ENCODE results near the gene ASS1. TPM values are rescaled to one million over a fixed set of nuclear protein-coding genes. Genes with fewer than 3 reads are reported as not detected.

ASS1 gene
- total RNA-seq, 1 experiment from 2014 or later = 255 TPM

GRCh38 chr9:130421154-130421801 is 23.5 kb upstream of the ASS1 start:
- POLR2A ChIA-PET (ENCODE audit: unreplicated experiment) = no interaction called here
- H3K9me2 ChIP-seq (ENCODE audit: insufficient read depth) = no peaks in the 10 kb centered on the region

DNA sequence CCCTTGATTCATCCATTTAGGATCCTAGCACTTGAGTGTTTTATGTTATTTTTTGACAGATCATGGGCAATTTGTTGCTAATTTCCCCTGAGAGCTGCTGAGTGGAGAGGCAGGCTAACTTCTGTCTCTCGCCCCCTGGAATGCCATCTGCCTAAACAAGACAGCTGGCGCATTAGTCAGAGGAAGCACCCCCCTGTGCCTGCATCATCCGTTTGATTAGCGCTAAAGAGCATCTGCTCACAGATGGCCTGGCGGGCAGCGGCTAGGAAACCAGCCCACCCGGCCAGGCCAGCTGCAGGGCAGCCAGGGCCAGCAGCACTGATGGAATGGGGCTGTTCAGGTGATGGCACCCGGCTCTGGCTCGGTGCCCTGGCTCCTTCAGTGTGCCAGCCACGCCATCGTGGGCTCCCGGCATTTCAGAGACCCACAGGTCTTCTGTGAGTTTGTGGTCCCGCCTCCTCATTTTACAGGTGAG is 22.9 kb upstream of the ASS1 start:
- peaks cover 5% of the 10 kb centered on the region; the same call in 1 of the 2 replicates for H3K4me1 ChIP-seq (replicated peaks; ENCODE audit: insufficient read depth)
- no peaks in the 10 kb centered on the region for H3K27me3 ChIP-seq (ENCODE audit: insufficient read depth, low read depth)
- no TSS peak for BruUV-seq (replicated peaks)
- no peak overlapping the region for H3K4me2 ChIP-seq
- H3K79me2 ChIP-seq (ENCODE audit: low read depth) = no peaks in the 10 kb centered on the region
- TF ChIP-seq CTCF (conservative IDR thresholded peaks at IDR 0.05) = no peak
- TF ChIP-seq EZH2 (IDR thresholded peaks at IDR 0.05; ENCODE audit: low read depth) = no peak
- H3K4me3 ChIP-seq = no peak overlapping the region
- intact Hi-C loops (cut with micrococcal nuclease; ENCODE audit: unreplicated experiment) = no loop called here
- no peak for DNase-seq
- H2AFZ ChIP-seq = no peak overlapping the region
- no peaks in the 10 kb centered on the region for H4K20me1 ChIP-seq (ENCODE audit: insufficient read depth)
- H3K36me3 ChIP-seq (ENCODE audit: low read depth) = no peaks in the 10 kb centered on the region
- H3K9me3 ChIP-seq (ENCODE audit: insufficient read depth, low read depth) = no peaks in the 10 kb centered on the region
- H3K27ac ChIP-seq = no peak overlapping the region
- no peaks in the 10 kb centered on the region for H3F3A ChIP-seq (ENCODE audit: insufficient read depth, low read depth)
- POLR2A ChIA-PET (ENCODE audit: unreplicated experiment) = no interaction called here
- H3K9me2 ChIP-seq (ENCODE audit: insufficient read depth) = no peaks in the 10 kb centered on the region
- CTCF ChIA-PET = no interaction called here

More at GRCh38 chr9:130421154-130421801, 23.5 kb upstream of the ASS1 start:
- no peak overlapping the region for H3K4me3 ChIP-seq
- no peaks in the 10 kb centered on the region for H3K4me1 ChIP-seq (replicated peaks; ENCODE audit: insufficient read depth)
- no peaks in the 10 kb centered on the region for H3K27me3 ChIP-seq (ENCODE audit: insufficient read depth, low read depth)
- BruUV-seq (replicated peaks) = no TSS peak
- CTCF ChIA-PET = no interaction called here
- no peak overlapping the region for H3K4me2 ChIP-seq
- H3F3A ChIP-seq (ENCODE audit: insufficient read depth, low read depth) = no peaks in the 10 kb centered on the region
- no peaks in the 10 kb centered on the region for H3K36me3 ChIP-seq (ENCODE audit: low read depth)
- H2AFZ ChIP-seq = no peak overlapping the region
- no peak overlapping the region for H3K27ac ChIP-seq
- H3K79me2 ChIP-seq (ENCODE audit: low read depth) = no peaks in the 10 kb centered on the region
- intact Hi-C loops (cut with micrococcal nuclease; ENCODE audit: unreplicated experiment) = no loop called here
- no peak for DNase-seq
- TF ChIP-seq EZH2 (IDR thresholded peaks at IDR 0.05; ENCODE audit: low read depth) (no peak), CTCF (conservative IDR thresholded peaks at IDR 0.05) (no peak)
- H3K9me3 ChIP-seq (ENCODE audit: insufficient read depth, low read depth) = no peaks in the 10 kb centered on the region
- H4K20me1 ChIP-seq (ENCODE audit: insufficient read depth) = no peaks in the 10 kb centered on the region

GRCh38 chr9:130422546-130422945 is 22.2 kb upstream of the ASS1 start:
- Histone ChIP-seq H2AFZ (no peak overlapping the region), H3F3A (ENCODE audit: insufficient read depth, low read depth) (no peaks in the 10 kb centered on the region), H4K20me1 (ENCODE audit: insufficient read depth) (no peaks in the 10 kb centered on the region), H3K4me1 (replicated peaks; ENCODE audit: insufficient read depth) (peaks cover 11% of the 10 kb centered on the region; the same call in 1 of the 2 replicates), H3K9me2 (ENCODE audit: insufficient read depth) (no peaks in the 10 kb centered on the region), H3K79me2 (ENCODE audit: low read depth) (no peaks in the 10 kb centered on the region), H3K27ac (no peak overlapping the region), H3K4me2 (no peak overlapping the region), H3K27me3 (ENCODE audit: insufficient read depth, low read depth) (no peaks in the 10 kb centered on the region), H3K4me3 (no peak overlapping the region), H3K36me3 (ENCODE audit: low read depth) (no peaks in the 10 kb centered on the region), H3K9me3 (ENCODE audit: insufficient read depth, low read depth) (no peaks in the 10 kb centered on the region)
- TF ChIP-seq CTCF (conservative IDR thresholded peaks at IDR 0.05) (no peak), EZH2 (IDR thresholded peaks at IDR 0.05; ENCODE audit: low read depth) (no peak)
- DNase-seq = no peak
- BruUV-seq (replicated peaks) = no TSS peak
- intact Hi-C loops (cut with micrococcal nuclease; ENCODE audit: unreplicated experiment) = no loop called here
- CTCF ChIA-PET = interaction anchor here (0.6 to 1.0 kb wide), 2 partner anchors 157 to 310 kb away, joined by 3 to 4 read pairs; partner anchors contain the start of gene HMCN2
- POLR2A ChIA-PET (ENCODE audit: unreplicated experiment) = no interaction called here

Data from PC-9 (cell line).